Hematopoietic multipotent progenitor cell treated with erythropoietin and hydrocortisone succinate and interleukin-3 and kit ligand, for 4 days (in vitro differentiated cells): Measurements from ENCODE around the gene MNAT1.
"Not testable (repeated sequence)": the region's sequence is repeated elsewhere in the genome, so short reads cannot be mapped to it uniquely, and the experiment has no call there.

Source experiments
- DNase-seq: peaks from one replicate; pipeline ENCODE4 v3.0.0-alpha.2; 2015

The MNAT1 gene

GRCh38 chr14:60812987-60813386 lies 78.4 kb downstream of the MNAT1 start:
- no peak for DNase-seq

- no peak for DNase-seq
Measured at GRCh38 chr14:60815371-60815770, 80.8 kb downstream of the MNAT1 start.

GRCh38 chr14:60817113-60817512 lies 82.6 kb downstream of the MNAT1 start:
- no peak for DNase-seq

GRCh38 chr14:60819575-60819974 lies 85.0 kb downstream of the MNAT1 start:
- no peak for DNase-seq

GRCh38 chr14:60838601-60839000 lies 104.0 kb downstream of the MNAT1 start:
- no peak for DNase-seq

GRCh38 chr14:60839057-60839456 lies 104.5 kb downstream of the MNAT1 start:
- no peak for DNase-seq

GRCh38 chr14:60839657-60840056 lies 105.1 kb downstream of the MNAT1 start:
- DNase-seq: peak; percentile 13

GRCh38 chr14:60840313-60840712 lies 105.8 kb downstream of the MNAT1 start:
- no peak for DNase-seq

GRCh38 chr14:60845523-60845922 lies 111.0 kb downstream of the MNAT1 start:
- DNase-seq: peak; percentile 49

- DNase-seq: peak; percentile 10
Measured at GRCh38 chr14:60848066-60848465, 113.5 kb downstream of the MNAT1 start.

- not testable (repeated sequence) for DNase-seq
Measured at GRCh38 chr14:60851692-60852091, 117.1 kb downstream of the MNAT1 start.

- DNase-seq: no peak
Measured at GRCh38 chr14:60856111-60856510, 121.5 kb downstream of the MNAT1 start.

- no peak for DNase-seq
Measured at GRCh38 chr14:60859525-60859924, 125.0 kb downstream of the MNAT1 start.

- DNase-seq: no peak
Measured at GRCh38 chr14:60861545-60862140, 127.1 kb downstream of the MNAT1 start.

- peak; percentile 42 for DNase-seq
Measured at GRCh38 chr14:60862283-60862682, 127.7 kb downstream of the MNAT1 start.

- no peak for DNase-seq
Measured at GRCh38 chr14:60863249-60863648, 128.7 kb downstream of the MNAT1 start.

- DNase-seq: no peak
Measured at GRCh38 chr14:60865378-60866127, 131.0 kb downstream of the MNAT1 start.

GRCh38 chr14:60867503-60868172 lies 133.1 kb downstream of the MNAT1 start:
- no peak for DNase-seq

- no peak for DNase-seq
Measured at GRCh38 chr14:60878121-60878520, 143.6 kb downstream of the MNAT1 start.

- DNase-seq: no peak
Measured at GRCh38 chr14:60878536-60878935, 144.0 kb downstream of the MNAT1 start.

- no peak for DNase-seq
Measured at GRCh38 chr14:60882219-60882618, 147.7 kb downstream of the MNAT1 start.

GRCh38 chr14:60884134-60884533 lies 149.6 kb downstream of the MNAT1 start:
- DNase-seq: no peak

- DNase-seq: not testable (repeated sequence)
Measured at GRCh38 chr14:60890636-60891035, 156.1 kb downstream of the MNAT1 start.

- DNase-seq: no peak
Measured at GRCh38 chr14:60893911-60894310, 159.3 kb downstream of the MNAT1 start.
